ENCODE measurements around the gene HNRNPL. TPM values are rescaled to one million over a fixed set of nuclear protein-coding genes. Genes with fewer than 3 reads are reported as not detected.

Gene HNRNPL
- total and polyA plus RNA-seq, 2 of the 8 experiments (the other 6 are each of a cell fraction or from before 2014, with no cell fraction given) = 404 to 779 TPM

DNA sequence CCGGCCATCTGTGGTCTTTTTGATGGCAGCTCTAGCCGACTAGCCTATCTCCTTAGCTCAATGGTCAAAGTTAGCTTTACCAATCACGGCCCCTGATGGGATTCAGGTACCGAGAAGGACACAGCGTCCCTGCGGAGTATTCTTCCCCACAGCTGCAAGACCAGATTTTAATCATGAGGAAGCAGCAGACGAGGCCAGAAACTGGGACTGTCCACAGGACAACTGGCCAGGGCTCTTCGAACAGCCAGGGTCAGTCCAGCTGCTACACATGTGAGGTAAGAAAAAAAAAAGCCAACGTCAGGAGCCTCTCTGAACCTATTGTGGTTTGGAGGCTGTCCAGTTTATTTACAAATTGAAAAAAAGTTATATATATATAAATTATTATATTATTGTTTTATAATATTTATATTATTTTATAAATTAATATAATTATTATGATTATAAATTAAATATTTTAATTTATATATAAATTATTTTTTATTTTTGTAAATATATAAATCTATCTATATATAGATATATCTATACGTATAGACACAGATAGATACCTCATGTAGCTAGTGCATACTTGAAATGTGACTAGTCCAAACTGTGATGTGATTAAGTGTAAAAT is 17.5 kb upstream of the HNRNPL start:
- FAIRE-seq (no peak), DNase-seq (ENCODE audit: low read depth in 1 of 2, low spot score in 2 of 2) (no peak)
- Histone ChIP-seq H3K23ac (ENCODE audit: insufficient read length) (no peak overlapping the region), H3K56ac (replicated peaks; ENCODE audit: insufficient read length, low read depth, low read length) (no peak overlapping the region), H2BK5ac (ENCODE audit: low read depth, low read length) (no peak overlapping the region), H4K5ac (ENCODE audit: insufficient read length, low read depth, low read length) (no peak overlapping the region), H3K27ac (ENCODE audit: low read depth, low read length) (no peak overlapping the region), H2AK5ac (ENCODE audit: low read depth, low read length) (no peak overlapping the region), H3K4ac (replicated peaks; ENCODE audit: insufficient read length, low read depth, low read length) (no peak overlapping the region), H2BK15ac (ENCODE audit: low read length) (no peak overlapping the region), H2BK20ac (ENCODE audit: low read length) (no peak overlapping the region), H3K9me3 (ENCODE audit: insufficient read depth in 2 of 2, low read depth in 1 of 2, low read length in 1 of 2) (no peaks in the 10 kb centered on the region), H3K14ac (ENCODE audit: insufficient read length) (no peak overlapping the region), H3K18ac (ENCODE audit: extremely low read depth, low read length) (no peak overlapping the region), H3K79me1 (ENCODE audit: low read depth, low read length) (no peaks in the 10 kb centered on the region), H3K4me2 (ENCODE audit: insufficient read depth in 1 of 2, low read depth in 2 of 2, low read length in 2 of 2) (no peak overlapping the region), H2BK120ac (replicated peaks; ENCODE audit: low read depth, low read length) (no peak overlapping the region), H4K91ac (replicated peaks; ENCODE audit: insufficient read length, low read length) (no peak overlapping the region), H4K8ac (ENCODE audit: extremely low read depth, insufficient read depth, low read length) (no peak overlapping the region), H2AFZ (ENCODE audit: low read length) (no peak overlapping the region), H3K4me1 (replicated peaks in 1 of 4; ENCODE audit: control insufficient read depth in 3 of 4, insufficient read depth in 4 of 4, low read length in 3 of 4) (peaks cover 0 to 7% (median 4%) of the 10 kb centered on the region in 4 experiments; a peak in 5 of 7 replicates), H3K36me3 (ENCODE audit: control insufficient read depth in 2 of 4, insufficient read depth in 4 of 4, low read length in 3 of 4) (no peaks in the 10 kb centered on the region), H3K79me2 (ENCODE audit: control insufficient read depth in 1 of 2, insufficient read depth in 2 of 2, low read length in 2 of 2) (no peaks in the 10 kb centered on the region), H3K27me3 (replicated peaks in 1 of 4; ENCODE audit: control insufficient read depth in 3 of 4, extremely low read depth in 1 of 4, insufficient read depth in 3 of 4, low read length in 3 of 4) (peaks cover 0 to 11% (median 5%) of the 10 kb centered on the region in 4 experiments; a peak in 5 of 7 replicates), H3K23me2 (ENCODE audit: low read depth, low read length) (peaks cover 7% of the 10 kb centered on the region; the same call in 1 of the 2 replicates), H3K4me3 (ENCODE audit: extremely low read depth in 1 of 4, insufficient read depth in 2 of 4, low read depth in 3 of 4, low read length in 4 of 4) (no peak overlapping the region), H3K9ac (replicated peaks in 1 of 4; ENCODE audit: extremely low read depth in 1 of 4, low read depth in 3 of 4, low read length in 3 of 4) (no peak overlapping the region), H4K20me1 (replicated peaks in 1 of 2; ENCODE audit: control insufficient read depth in 1 of 2, insufficient read depth in 2 of 2, low read length in 2 of 2) (no peaks in the 10 kb centered on the region), H2BK12ac (ENCODE audit: low read depth, low read length) (no peak overlapping the region)
- ChIA-PET POLR2A (ENCODE audit: partially characterized antibody) (interaction anchor here (0.6 to 1.5 kb wide), 5 partner anchors 15 to 485 kb away, joined by 3 to 5 read pairs (median 3); no protein-coding TSS in a partner anchor), CTCF (ENCODE audit: partially characterized antibody) (interaction anchor here (0.8 to 3.3 kb wide), 6 partner anchors 9 to 184 kb away, joined by 3 to 7 read pairs (median 4); partner anchors contain the start of genes MRPS12 and SARS2)
- TF ChIP-seq JUN (IDR thresholded peaks at IDR 0.05; ENCODE audit: low read depth, low read length) (no peak), BRCA1 (IDR thresholded peaks at IDR 0.05; ENCODE audit: low read depth, low read length) (no peak), TAF1 (IDR thresholded peaks at IDR 0.05; ENCODE audit: low read depth, low read length) (no peak)
- WGBS, 2 experiments (ENCODE audit: extremely low coverage in 1 of 2, insufficient coverage in 1 of 2, insufficient read length in 1 of 2, insufficient replicate concordance in 2 of 2, low coverage in 1 of 2, low lambda C conversion rate in 2 of 2, missing lambda C conversion rate in 1 of 2) = 93% methylated on average over 10 of the region's 10 CpGs; no CpG with 5 or more reads in 1 of the 2 experiments

Data from H1 (cell line).